Stomach (tissue), 4 donors: ENCODE measurements around the gene ZBP1.

Experiments
- CTCF ChIP-seq, 7 experiments: fragments of 450-650 bp in 4 of 7; fragments of 200-600 bp in 3 of 7; sonication (generic) in 3 of 7; IDR thresholded peaks; one replicate each; pipeline ENCODE4 v1.5.1; 2016 to 2019; ENCODE audit warnings: antibody characterized with exemption in 7 of 7, control low read depth in 2 of 7, mild to moderate bottlenecking in 1 of 7
- EP300 ChIP-seq: sonication (generic); formaldehyde crosslinking; IDR thresholded peaks from one replicate; pipeline ENCODE4 v1.6.1; 2017; ENCODE audit warnings: antibody characterized with exemption
- POLR2A ChIP-seq, 4 donors: fragments of 450-650 bp; IDR thresholded peaks; one replicate each; pipeline ENCODE4 v1.6.1; 2016; ENCODE audit warnings: antibody characterized with exemption in 4 of 4, control low read depth in 2 of 4, mild to moderate bottlenecking in 1 of 4, moderate library complexity in 1 of 4

GRCh38 chr20:57651881-57652605 is 31.8 kb upstream of the ZBP1 start:
- TF ChIP-seq CTCF (IDR thresholded peaks at IDR 0.05) (no peak), POLR2A (IDR thresholded peaks at IDR 0.05) (no peak), EP300 (no peak)
